Ishikawa (cell line): ENCODE data around the gene GCDH.

ENCODE experiments used
- CEBPB ChIP-seq: IDR thresholded peaks from 2 replicates; pipeline ENCODE4 v1.6.1; 2012
- CREB1 ChIP-seq: IDR thresholded peaks from 2 replicates; pipeline ENCODE4 v1.6.1; 2012; ENCODE audit warnings: low read depth
- EGR1 ChIP-seq: IDR thresholded peaks from 2 replicates; pipeline ENCODE4 v1.6.1; 2012
- EP300 ChIP-seq: IDR thresholded peaks from 2 replicates; pipeline ENCODE4 v1.6.1; 2012; ENCODE audit warnings: borderline replicate concordance
- FOXM1 ChIP-seq: IDR thresholded peaks from 2 replicates; pipeline ENCODE4 v1.6.1; 2012; ENCODE audit warnings: low read depth, borderline replicate concordance
- NFIC ChIP-seq: IDR thresholded peaks from 2 replicates; pipeline ENCODE4 v1.6.1; 2012
- RAD21 ChIP-seq: IDR thresholded peaks from 2 replicates; pipeline ENCODE4 v1.6.1; 2012; ENCODE audit warnings: low read depth
- TAF1 ChIP-seq: IDR thresholded peaks from 2 replicates; pipeline ENCODE4 v1.6.1; 2012; ENCODE audit warnings: low read depth, mild to moderate bottlenecking
- TCF12 ChIP-seq: IDR thresholded peaks from 2 replicates; pipeline ENCODE4 v1.6.1; 2012; ENCODE audit warnings: low read depth
- TEAD4 ChIP-seq: IDR thresholded peaks from 2 replicates; pipeline ENCODE4 v1.6.1; 2012
- YY1 ChIP-seq: IDR thresholded peaks from 2 replicates; pipeline ENCODE4 v1.6.1; 2012; ENCODE audit warnings: low read depth
- ZBTB7A ChIP-seq: IDR thresholded peaks from 2 replicates; pipeline ENCODE4 v1.6.1; 2012; ENCODE audit warnings: low read depth
- TF ChIP-seq, protein P1 (sequence below): IDR thresholded peaks from 2 replicates; pipeline ENCODE4 v1.6.1; 2012; ENCODE audit warnings: low read depth, mild to moderate bottlenecking
- TF ChIP-seq, protein P2 (sequence below): IDR thresholded peaks from 2 replicates; pipeline ENCODE4 v1.6.1; 2012
- TF ChIP-seq, protein P3 (sequence below): IDR thresholded peaks from 2 replicates; pipeline ENCODE4 v1.6.1; 2012

Gene GCDH

GRCh38 chr19:12880551-12881171, 10.3 kb upstream of the GCDH start:
- TF ChIP-seq YY1 (no peak), EGR1 (no peak), TAF1 (no peak; the same call in 1 of the 2 replicates), RAD21 (no peak), TCF12 (no peak)

DNA sequence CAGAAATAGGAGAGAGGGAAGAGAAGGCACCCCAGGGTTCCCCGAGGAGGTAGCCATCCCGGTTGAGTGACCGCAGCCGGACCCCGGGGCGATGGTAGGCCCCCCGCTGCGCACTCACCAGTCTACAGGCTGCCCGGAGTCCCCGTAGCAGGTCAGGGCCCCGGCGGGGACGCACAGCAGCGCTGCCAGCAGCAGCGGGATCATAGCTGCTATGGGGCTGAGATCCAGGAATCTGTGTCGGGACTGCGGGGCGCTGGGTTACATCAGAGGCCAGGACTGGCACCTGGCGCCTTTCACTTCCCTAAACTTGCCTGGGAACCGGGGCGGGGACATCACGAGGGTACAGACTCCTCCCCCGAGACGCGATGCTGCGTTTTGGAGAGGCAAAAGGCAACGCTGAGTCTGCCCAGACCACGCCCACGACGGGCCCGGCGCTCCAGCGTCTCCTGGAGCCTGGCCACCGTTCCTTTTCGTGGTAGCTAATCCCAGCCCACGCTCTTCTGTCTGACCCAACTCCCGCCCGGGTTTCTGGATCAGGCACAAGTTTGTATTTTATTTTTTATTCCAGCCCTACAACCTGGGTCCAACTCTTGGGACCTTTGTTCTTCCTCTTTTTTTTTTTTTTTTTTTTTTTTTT, 9.7 kb upstream of the GCDH start, which contains the start of gene DNASE2:
TSS of gene DNASE2 (minus strand) at position 278 of the 637 bp plus-strand sequence. CDS start at position 204, 74 bp downstream.
- TF ChIP-seq, protein P1, sequence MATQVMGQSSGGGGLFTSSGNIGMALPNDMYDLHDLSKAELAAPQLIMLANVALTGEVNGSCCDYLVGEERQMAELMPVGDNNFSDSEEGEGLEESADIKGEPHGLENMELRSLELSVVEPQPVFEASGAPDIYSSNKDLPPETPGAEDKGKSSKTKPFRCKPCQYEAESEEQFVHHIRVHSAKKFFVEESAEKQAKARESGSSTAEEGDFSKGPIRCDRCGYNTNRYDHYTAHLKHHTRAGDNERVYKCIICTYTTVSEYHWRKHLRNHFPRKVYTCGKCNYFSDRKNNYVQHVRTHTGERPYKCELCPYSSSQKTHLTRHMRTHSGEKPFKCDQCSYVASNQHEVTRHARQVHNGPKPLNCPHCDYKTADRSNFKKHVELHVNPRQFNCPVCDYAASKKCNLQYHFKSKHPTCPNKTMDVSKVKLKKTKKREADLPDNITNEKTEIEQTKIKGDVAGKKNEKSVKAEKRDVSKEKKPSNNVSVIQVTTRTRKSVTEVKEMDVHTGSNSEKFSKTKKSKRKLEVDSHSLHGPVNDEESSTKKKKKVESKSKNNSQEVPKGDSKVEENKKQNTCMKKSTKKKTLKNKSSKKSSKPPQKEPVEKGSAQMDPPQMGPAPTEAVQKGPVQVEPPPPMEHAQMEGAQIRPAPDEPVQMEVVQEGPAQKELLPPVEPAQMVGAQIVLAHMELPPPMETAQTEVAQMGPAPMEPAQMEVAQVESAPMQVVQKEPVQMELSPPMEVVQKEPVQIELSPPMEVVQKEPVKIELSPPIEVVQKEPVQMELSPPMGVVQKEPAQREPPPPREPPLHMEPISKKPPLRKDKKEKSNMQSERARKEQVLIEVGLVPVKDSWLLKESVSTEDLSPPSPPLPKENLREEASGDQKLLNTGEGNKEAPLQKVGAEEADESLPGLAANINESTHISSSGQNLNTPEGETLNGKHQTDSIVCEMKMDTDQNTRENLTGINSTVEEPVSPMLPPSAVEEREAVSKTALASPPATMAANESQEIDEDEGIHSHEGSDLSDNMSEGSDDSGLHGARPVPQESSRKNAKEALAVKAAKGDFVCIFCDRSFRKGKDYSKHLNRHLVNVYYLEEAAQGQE, result no peak
- TF ChIP-seq CREB1, result peak; percentile 21; the same call in 1 of the 2 replicates
- TF ChIP-seq FOXM1, result no peak
- no peak for TF ChIP-seq YY1
- TF ChIP-seq CEBPB, result peak; percentile 61; the same call in 1 of the 2 replicates
- TF ChIP-seq TCF12, result peak; percentile 73; the same call in 1 of the 2 replicates
- TF ChIP-seq TEAD4, result no peak
- no peak for TF ChIP-seq EGR1
- peak; percentile 45; the same call in 1 of the 2 replicates for TF ChIP-seq TAF1
- no peak for TF ChIP-seq ZBTB7A
- TF ChIP-seq, protein P2, sequence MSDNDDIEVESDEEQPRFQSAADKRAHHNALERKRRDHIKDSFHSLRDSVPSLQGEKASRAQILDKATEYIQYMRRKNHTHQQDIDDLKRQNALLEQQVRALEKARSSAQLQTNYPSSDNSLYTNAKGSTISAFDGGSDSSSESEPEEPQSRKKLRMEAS, result peak; percentile 33; the same call in 1 of the 2 replicates
- TF ChIP-seq EP300, result peak; percentile 40; the same call in 1 of the 2 replicates
- TF ChIP-seq NFIC, result peak; percentile 38; the same call in 1 of the 2 replicates
- TF ChIP-seq RAD21, result no peak
- TF ChIP-seq, protein P3, sequence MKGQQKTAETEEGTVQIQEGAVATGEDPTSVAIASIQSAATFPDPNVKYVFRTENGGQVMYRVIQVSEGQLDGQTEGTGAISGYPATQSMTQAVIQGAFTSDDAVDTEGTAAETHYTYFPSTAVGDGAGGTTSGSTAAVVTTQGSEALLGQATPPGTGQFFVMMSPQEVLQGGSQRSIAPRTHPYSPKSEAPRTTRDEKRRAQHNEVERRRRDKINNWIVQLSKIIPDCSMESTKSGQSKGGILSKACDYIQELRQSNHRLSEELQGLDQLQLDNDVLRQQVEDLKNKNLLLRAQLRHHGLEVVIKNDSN, result peak; percentile 67

- TF ChIP-seq NFIC, result no peak
- TF ChIP-seq EGR1, result no peak
- TF ChIP-seq TCF12, result no peak
- TF ChIP-seq TAF1, result no peak
- no peak for TF ChIP-seq EP300
- no peak for TF ChIP-seq CEBPB
- no peak for TF ChIP-seq TEAD4
- TF ChIP-seq RAD21, result no peak
- TF ChIP-seq FOXM1, result no peak
- TF ChIP-seq CREB1, result no peak
- TF ChIP-seq, protein P3, result no peak
- TF ChIP-seq, protein P1, result no peak
Observed at GRCh38 chr19:12882589-12882988, 8.4 kb upstream of the GCDH start.

DNA sequence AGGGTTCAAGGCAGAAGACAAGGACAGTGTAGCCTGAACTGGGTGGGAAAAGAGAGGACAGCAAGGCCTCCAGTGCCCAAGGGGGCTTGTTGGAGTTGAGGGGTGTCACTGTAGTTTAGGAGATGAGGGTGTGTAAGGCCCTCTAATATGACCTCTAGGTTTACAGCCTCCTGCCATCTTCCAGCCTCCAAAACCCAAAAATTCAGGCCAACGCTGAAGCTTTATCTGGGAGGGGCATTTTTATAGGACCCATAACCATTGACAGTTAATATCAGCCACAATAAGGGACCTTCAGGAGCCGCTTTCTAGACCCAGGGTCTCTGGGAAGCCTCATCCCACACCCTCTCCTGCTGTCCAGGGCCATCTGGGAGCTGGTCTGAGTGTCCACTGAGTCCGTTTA, 6.8 kb upstream of the GCDH start:
- TF ChIP-seq CREB1 (no peak), TAF1 (no peak), EGR1 (no peak), EP300 (no peak), YY1 (no peak)

- no peak for TF ChIP-seq EP300
- no peak for TF ChIP-seq TAF1
- TF ChIP-seq FOXM1, result no peak
- no peak for TF ChIP-seq TCF12
- TF ChIP-seq TEAD4, result no peak
- TF ChIP-seq CREB1, result no peak
- TF ChIP-seq EGR1, result no peak
- TF ChIP-seq YY1, result no peak
- TF ChIP-seq CEBPB, result no peak
- TF ChIP-seq, protein P1, result no peak
Observed at GRCh38 chr19:12884627-12884925, 6.4 kb upstream of the GCDH start.
